Measurements from ENCODE around the gene GID8.
A peak's percentile ranks its signal among the peaks of the same experiment; 100 is the strongest.

GID8 gene

GRCh38 chr20:62984666-62985443 lies 46.9 kb downstream of the GID8 start:
- H3K27me3 Mint-ChIP-seq: peaks cover 50% of the 10 kb centered on the region
- no peak overlapping the region for H3K4me3 Mint-ChIP-seq
- peaks cover 39% of the 10 kb centered on the region for H3K4me1 Mint-ChIP-seq
- peak overlapping the region in 1 of 2 donors; percentile 81 for H3K27ac Mint-ChIP-seq
- DNase-seq: no peak
- no peaks in the 10 kb centered on the region for H3K9me3 Mint-ChIP-seq
- ATAC-seq: no peak

GRCh38 chr20:62985444-62985778 lies 47.5 kb downstream of the GID8 start:
- Mint-ChIP-seq H3K9me3 (no peaks in the 10 kb centered on the region), H3K27ac (no peak overlapping the region), H3K27me3 (peaks cover 44% of the 10 kb centered on the region), H3K4me3 (no peak overlapping the region), H3K4me1 (peaks cover 33% of the 10 kb centered on the region)
- DNase-seq (no peak), ATAC-seq (no peak)

GRCh38 chr20:62986257-62986800 lies 48.4 kb downstream of the GID8 start:
- H3K4me1 Mint-ChIP-seq: peaks cover 25% of the 10 kb centered on the region
- peak; percentile 28 for ATAC-seq
- peak overlapping the region in 1 of 2 donors; percentile 4 for H3K4me3 Mint-ChIP-seq
- H3K9me3 Mint-ChIP-seq: no peaks in the 10 kb centered on the region
- no peak for DNase-seq
- H3K27me3 Mint-ChIP-seq: peaks cover 35% of the 10 kb centered on the region
- H3K27ac Mint-ChIP-seq: peak overlapping the region in 1 of 2 donors; percentile 48

- no peak overlapping the region for H3K4me3 Mint-ChIP-seq
- DNase-seq (no peak), ATAC-seq (no peak)
- peaks cover 17% of the 10 kb centered on the region for H3K4me1 Mint-ChIP-seq
- H3K27me3 Mint-ChIP-seq: peaks cover 27% of the 10 kb centered on the region
- H3K27ac Mint-ChIP-seq: no peak overlapping the region
- H3K9me3 Mint-ChIP-seq: no peaks in the 10 kb centered on the region
Measured at GRCh38 chr20:62987114-62987513, 49.2 kb downstream of the GID8 start.

GRCh38 chr20:62989201-62989601 lies 51.3 kb downstream of the GID8 start:
- H3K27me3 Mint-ChIP-seq: peaks cover 8% of the 10 kb centered on the region
- ATAC-seq: peak; percentile 65
- peaks cover 10% of the 10 kb centered on the region for H3K4me1 Mint-ChIP-seq
- no peak overlapping the region for H3K27ac Mint-ChIP-seq
- peak overlapping the region; percentile 61 to 70 for H3K4me3 Mint-ChIP-seq
- no peaks in the 10 kb centered on the region for H3K9me3 Mint-ChIP-seq
- peak in 1 of 2 donors; percentile 41 for DNase-seq

- H3K4me1 Mint-ChIP-seq: peaks cover 10% of the 10 kb centered on the region
- no peak overlapping the region for H3K4me3 Mint-ChIP-seq
- ATAC-seq: no peak
- no peak for DNase-seq
- H3K27me3 Mint-ChIP-seq: peaks cover 4% of the 10 kb centered on the region
- H3K27ac Mint-ChIP-seq: no peak overlapping the region
- H3K9me3 Mint-ChIP-seq: no peaks in the 10 kb centered on the region
Measured at GRCh38 chr20:62990306-62990825, 52.4 kb downstream of the GID8 start.

- DNase-seq (no peak), ATAC-seq (no peak)
- Mint-ChIP-seq H3K4me1 (peaks cover 10% of the 10 kb centered on the region), H3K27me3 (peaks cover 13% of the 10 kb centered on the region), H3K9me3 (no peaks in the 10 kb centered on the region), H3K4me3 (no peak overlapping the region), H3K27ac (no peak overlapping the region)
Measured at GRCh38 chr20:62991196-62991807, 53.4 kb downstream of the GID8 start.

GRCh38 chr20:62991863-62992262 lies 53.9 kb downstream of the GID8 start:
- H3K27me3 Mint-ChIP-seq: peaks cover 13% of the 10 kb centered on the region
- no peak overlapping the region for H3K27ac Mint-ChIP-seq
- peaks cover 10% of the 10 kb centered on the region for H3K4me1 Mint-ChIP-seq

GRCh38 chr20:62993856-62994494 lies 56.0 kb downstream of the GID8 start:
- Mint-ChIP-seq H3K4me1 (peaks cover 6% of the 10 kb centered on the region), H3K9me3 (no peaks in the 10 kb centered on the region), H3K27me3 (peaks cover 31% of the 10 kb centered on the region), H3K27ac (no peak overlapping the region), H3K4me3 (no peak overlapping the region)
- ATAC-seq (no peak), DNase-seq (no peak)

More at GRCh38 chr20:62991863-62992262, 53.9 kb downstream of the GID8 start:
- Mint-ChIP-seq H3K9me3 (no peaks in the 10 kb centered on the region), H3K4me3 (no peak overlapping the region)
- no peak for DNase-seq
- ATAC-seq: no peak

- Mint-ChIP-seq H3K27me3 (peaks cover 40% of the 10 kb centered on the region), H3K9me3 (no peaks in the 10 kb centered on the region), H3K4me1 (peaks cover 7% of the 10 kb centered on the region), H3K27ac (no peak overlapping the region), H3K4me3 (no peak overlapping the region)
- no peak for ATAC-seq
- DNase-seq: no peak
Measured at GRCh38 chr20:62994869-62995281, 56.9 kb downstream of the GID8 start.

GRCh38 chr20:62995481-62995880 lies 57.5 kb downstream of the GID8 start:
- no peak for ATAC-seq
- DNase-seq: no peak
- Mint-ChIP-seq H3K4me3 (no peak overlapping the region), H3K27me3 (peaks cover 46% of the 10 kb centered on the region), H3K4me1 (peaks cover 11% of the 10 kb centered on the region), H3K9me3 (no peaks in the 10 kb centered on the region), H3K27ac (no peak overlapping the region)

- no peak for ATAC-seq
- no peak overlapping the region for H3K4me3 Mint-ChIP-seq
- H3K27ac Mint-ChIP-seq: no peak overlapping the region
- H3K4me1 Mint-ChIP-seq: peaks cover 11% of the 10 kb centered on the region
- peaks cover 52% of the 10 kb centered on the region for H3K27me3 Mint-ChIP-seq
- no peaks in the 10 kb centered on the region for H3K9me3 Mint-ChIP-seq
- DNase-seq: no peak
Measured at GRCh38 chr20:62995898-62996595, 58.1 kb downstream of the GID8 start.

- DNase-seq (no peak), ATAC-seq (no peak)
- peaks cover 11% of the 10 kb centered on the region for H3K4me1 Mint-ChIP-seq
- H3K27me3 Mint-ChIP-seq: peaks cover 57% of the 10 kb centered on the region
- no peaks in the 10 kb centered on the region for H3K9me3 Mint-ChIP-seq
- H3K27ac Mint-ChIP-seq: no peak overlapping the region
- H3K4me3 Mint-ChIP-seq: no peak overlapping the region
Measured at GRCh38 chr20:62996596-62996982, 58.6 kb downstream of the GID8 start.

- H3K4me1 Mint-ChIP-seq: peaks cover 11% of the 10 kb centered on the region
- no peak overlapping the region for H3K27ac Mint-ChIP-seq
- no peak for ATAC-seq
- DNase-seq: no peak
- H3K9me3 Mint-ChIP-seq: no peaks in the 10 kb centered on the region
- H3K27me3 Mint-ChIP-seq: peaks cover 66% of the 10 kb centered on the region
- H3K4me3 Mint-ChIP-seq: no peak overlapping the region
Measured at GRCh38 chr20:62997417-62998035, 59.6 kb downstream of the GID8 start.
